GM23338 (cell line): ENCODE results near the gene KRT25. TPM values are rescaled to one million over a fixed set of nuclear protein-coding genes. Genes with fewer than 3 reads are reported as not detected.

ENCODE experiments used
- ATAC-seq: fragments of 200-7000 bp; cut with Tn5 transposase; 3 replicates; pipeline ENCODE4 v1.9.1; 2020
- DNase-seq: peaks from one replicate; pipeline ENCODE4 v3.0.0-alpha.2; 2015; ENCODE audit warnings: low spot score
- H2AFZ ChIP-seq: fragments of 200-600 bp; sonication (generic); 2 replicates; pipeline ENCODE4 v1.8.0; 2016; ENCODE audit warnings: antibody characterized with exemption, mild to moderate bottlenecking, moderate library complexity
- H3F3A ChIP-seq: fragments of 200-600 bp; sonication (generic); replicated peaks from 2 replicates; pipeline ENCODE4 v1.8.0; 2017; ENCODE audit warnings: antibody characterized with exemption, mixed run types, low read depth
- H3K27ac ChIP-seq: fragments of 200-600 bp; sonication (generic); 2 replicates; pipeline ENCODE4 v1.6.1; 2016; ENCODE audit warnings: low read depth
- H3K27me3 ChIP-seq: fragments of 200-600 bp; sonication (generic); 2 replicates; pipeline ENCODE4 v1.8.0; 2016; ENCODE audit warnings: mild to moderate bottlenecking, mixed run types, moderate library complexity; ENCODE audit not compliant: insufficient read depth
- H3K36me3 ChIP-seq: fragments of 200-600 bp; sonication (generic); 2 replicates; pipeline ENCODE4 v1.8.0; 2016; ENCODE audit warnings: mild to moderate bottlenecking; ENCODE audit not compliant: insufficient read depth
- H3K4me1 ChIP-seq: fragments of 200-600 bp; sonication (generic); 2 replicates; pipeline ENCODE4 v1.8.0; 2016; ENCODE audit warnings: mild to moderate bottlenecking, moderate library complexity; ENCODE audit not compliant: insufficient read depth
- H3K4me2 ChIP-seq: fragments of 200-600 bp; sonication (generic); 2 replicates; pipeline ENCODE4 v1.7.1; 2017; ENCODE audit warnings: mixed run types
- H3K4me3 ChIP-seq: fragments of 200-600 bp; sonication (generic); 2 replicates; pipeline ENCODE4 v1.6.1; 2016; ENCODE audit warnings: mixed run types
- H3K79me2 ChIP-seq: fragments of 200-600 bp; sonication (generic); replicated peaks from 2 replicates; pipeline ENCODE4 v1.8.0; 2017; ENCODE audit warnings: mild to moderate bottlenecking; ENCODE audit not compliant: insufficient read depth
- H3K9me2 ChIP-seq: fragments of 200-600 bp; sonication (generic); 2 replicates; pipeline ENCODE4 v1.8.0; 2017; ENCODE audit not compliant: insufficient read depth
- H4K20me1 ChIP-seq: fragments of 200-600 bp; sonication (generic); replicated peaks from 2 replicates; pipeline ENCODE4 v1.8.0; 2017; ENCODE audit warnings: mild to moderate bottlenecking; ENCODE audit not compliant: insufficient read depth
- H3K27ac Mint-ChIP-seq: 2 replicates; pipeline ENCODE4 v1.8.0; 2020; ENCODE audit warnings: inconsistent platforms, mild to moderate bottlenecking, moderate library complexity, mixed read lengths
- H3K27me3 Mint-ChIP-seq: 3 replicates; pipeline ENCODE4 v1.8.0; 2022; ENCODE audit warnings: low read depth, mild to moderate bottlenecking, moderate library complexity, mixed read lengths, inconsistent platforms; ENCODE audit not compliant: insufficient read depth, poor library complexity
- H3K36me3 Mint-ChIP-seq: 3 replicates; pipeline ENCODE4 v1.8.0; 2021; ENCODE audit warnings: low read depth, mild to moderate bottlenecking, inconsistent platforms, moderate library complexity, mixed read lengths
- H3K4me1 Mint-ChIP-seq: 3 replicates; pipeline ENCODE4 v1.8.0; 2020; ENCODE audit warnings: mild to moderate bottlenecking, inconsistent platforms, mixed read lengths
- H3K4me3 Mint-ChIP-seq: 3 replicates; pipeline ENCODE4 v1.8.0; 2021; ENCODE audit warnings: moderate library complexity, mild to moderate bottlenecking, inconsistent platforms, mixed read lengths
- H3K9me3 Mint-ChIP-seq: 3 replicates; pipeline ENCODE4 v1.8.0; 2020; ENCODE audit warnings: moderate library complexity, mild to moderate bottlenecking, inconsistent platforms, mixed read lengths
- CREB1 ChIP-seq: fragments of 250-450 bp; sonication (Bioruptor Pico); IDR thresholded peaks from 2 replicates; pipeline ENCODE4 v1.5.0; 2020; ENCODE audit warnings: low read depth, mild to moderate bottlenecking, moderate library complexity
- ZNF114 ChIP-seq: fragments of 250-450 bp; sonication (Bioruptor Pico); IDR thresholded peaks from 2 replicates; pipeline ENCODE4 v1.5.0; 2020; ENCODE audit warnings: mild to moderate bottlenecking, moderate library complexity
- polyA plus RNA-seq: library from polyadenylated mRNA; unstranded; fragments of >200 nt; fragmentation: Nextera tagmentation; extraction: Ambion mirVana; gene quantifications from 2 replicates; pipeline ENCODE4 v1.2.1, GENCODE V29; 2016
- total RNA-seq: library from RNA; depleted of rRNA; stranded (reverse); fragments of >200 nt; shearing (Covaris generic); gene quantifications from 2 replicates; pipeline ENCODE4 v1.2.3, GENCODE V29; 2014; rRNA removed
- TF ChIP-seq, protein P1 (sequence below), 2 experiments: fragments of 200-600 bp in 1 of 2; sonication (generic) in 1 of 2; conservative IDR thresholded peaks; 2 replicates each; pipeline versions ENCODE4 v1.5.1 to v1.6.1; 2016 to 2017; ENCODE audit warnings: antibody characterized with exemption in 2 of 2, low read depth in 2 of 2, mild to moderate bottlenecking in 2 of 2, moderate library complexity in 1 of 2
- TF ChIP-seq, protein P2 (sequence below): IDR thresholded peaks from 2 replicates; pipeline ENCODE4 v1.6.1; 2016; ENCODE audit warnings: antibody characterized with exemption

KRT25 gene
- total and polyA plus RNA-seq, 2 experiments from 2014 or later, result not detected

DNA sequence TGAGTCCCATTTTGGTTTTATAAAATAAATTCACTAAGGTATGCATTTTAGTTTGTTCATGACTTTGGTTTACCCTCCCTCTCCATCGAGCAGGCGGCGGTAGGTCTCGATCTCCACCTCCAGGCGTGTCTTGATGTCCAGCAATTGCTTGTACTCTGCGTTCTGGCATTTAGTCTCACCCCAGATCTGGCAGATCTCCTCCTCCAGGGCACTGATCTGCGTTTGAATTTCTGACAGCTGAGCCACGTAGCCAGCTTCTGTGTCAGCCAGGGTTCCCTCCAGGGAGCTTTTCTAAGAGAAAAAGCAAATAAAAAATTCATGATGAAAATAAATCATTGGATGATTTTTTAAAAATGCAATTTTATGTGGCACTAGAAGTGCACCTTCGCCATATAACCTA lies 55.8 kb downstream of the KRT25 start:
- DNase-seq, result no peak
- no peaks in the 10 kb centered on the region for H3K27me3 Mint-ChIP-seq
- H3K4me3 Mint-ChIP-seq, result no peak overlapping the region; the same call in 2 of the 3 replicates
- Histone ChIP-seq H3K36me3 (no peaks in the 10 kb centered on the region), H4K20me1 (no peaks in the 10 kb centered on the region), H3K4me2 (no peak overlapping the region), H3F3A (no peaks in the 10 kb centered on the region), H3K79me2 (no peaks in the 10 kb centered on the region), H3K27ac (no peak overlapping the region), H3K27me3 (no peaks in the 10 kb centered on the region), H3K9me2 (no peaks in the 10 kb centered on the region), H3K4me3 (no peak overlapping the region), H3K4me1 (no peaks in the 10 kb centered on the region), H2AFZ (peak overlapping the region; percentile 67)
- TF ChIP-seq CREB1 (CRISPR knock-in tag) (no peak), ZNF114 (CRISPR knock-in tag) (no peak)
- TF ChIP-seq, protein P1, sequence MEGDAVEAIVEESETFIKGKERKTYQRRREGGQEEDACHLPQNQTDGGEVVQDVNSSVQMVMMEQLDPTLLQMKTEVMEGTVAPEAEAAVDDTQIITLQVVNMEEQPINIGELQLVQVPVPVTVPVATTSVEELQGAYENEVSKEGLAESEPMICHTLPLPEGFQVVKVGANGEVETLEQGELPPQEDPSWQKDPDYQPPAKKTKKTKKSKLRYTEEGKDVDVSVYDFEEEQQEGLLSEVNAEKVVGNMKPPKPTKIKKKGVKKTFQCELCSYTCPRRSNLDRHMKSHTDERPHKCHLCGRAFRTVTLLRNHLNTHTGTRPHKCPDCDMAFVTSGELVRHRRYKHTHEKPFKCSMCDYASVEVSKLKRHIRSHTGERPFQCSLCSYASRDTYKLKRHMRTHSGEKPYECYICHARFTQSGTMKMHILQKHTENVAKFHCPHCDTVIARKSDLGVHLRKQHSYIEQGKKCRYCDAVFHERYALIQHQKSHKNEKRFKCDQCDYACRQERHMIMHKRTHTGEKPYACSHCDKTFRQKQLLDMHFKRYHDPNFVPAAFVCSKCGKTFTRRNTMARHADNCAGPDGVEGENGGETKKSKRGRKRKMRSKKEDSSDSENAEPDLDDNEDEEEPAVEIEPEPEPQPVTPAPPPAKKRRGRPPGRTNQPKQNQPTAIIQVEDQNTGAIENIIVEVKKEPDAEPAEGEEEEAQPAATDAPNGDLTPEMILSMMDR (conservative IDR thresholded peaks at IDR 0.05; ENCODE audit: low read depth in 2 of 2), result no peak
- TF ChIP-seq, protein P2, sequence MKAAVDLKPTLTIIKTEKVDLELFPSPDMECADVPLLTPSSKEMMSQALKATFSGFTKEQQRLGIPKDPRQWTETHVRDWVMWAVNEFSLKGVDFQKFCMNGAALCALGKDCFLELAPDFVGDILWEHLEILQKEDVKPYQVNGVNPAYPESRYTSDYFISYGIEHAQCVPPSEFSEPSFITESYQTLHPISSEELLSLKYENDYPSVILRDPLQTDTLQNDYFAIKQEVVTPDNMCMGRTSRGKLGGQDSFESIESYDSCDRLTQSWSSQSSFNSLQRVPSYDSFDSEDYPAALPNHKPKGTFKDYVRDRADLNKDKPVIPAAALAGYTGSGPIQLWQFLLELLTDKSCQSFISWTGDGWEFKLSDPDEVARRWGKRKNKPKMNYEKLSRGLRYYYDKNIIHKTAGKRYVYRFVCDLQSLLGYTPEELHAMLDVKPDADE, result no peak
- no peak for ATAC-seq
- H3K9me3 Mint-ChIP-seq, result no peaks in the 10 kb centered on the region
- no peak overlapping the region for H3K27ac Mint-ChIP-seq
- H3K36me3 Mint-ChIP-seq, result no peaks in the 10 kb centered on the region
- peaks cover 4% of the 10 kb centered on the region; the same call in 1 of the 3 replicates for H3K4me1 Mint-ChIP-seq

Other genes starting within 250 kb of the KRT25 start
- 0.59 TPM in 1 of 2 replicates, not detected in the other for gene CCR7, start 189.9 kb downstream of the KRT25 start, total RNA-seq
- 0.37 and 0.75 TPM in 2 replicates for gene CCR7, start 189.9 kb downstream of the KRT25 start, polyA plus RNA-seq
- gene SMARCE1, start 107.5 kb downstream of the KRT25 start, total RNA-seq, result 77.6 and 101 TPM in 2 replicates
- gene SMARCE1, start 107.5 kb downstream of the KRT25 start, polyA plus RNA-seq, result 230 and 258 TPM in 2 replicates
- gene KRT222, start 90.2 kb downstream of the KRT25 start, total RNA-seq, result 0.12 TPM in 1 of 2 replicates, not detected in the other
- 0.49 TPM in 1 of 2 replicates, not detected in the other for gene KRT222, start 90.2 kb downstream of the KRT25 start, polyA plus RNA-seq
- not detected in 2 replicates for gene KRT24, start 51.6 kb downstream of the KRT25 start, total RNA-seq
- gene KRT24, start 51.6 kb downstream of the KRT25 start, polyA plus RNA-seq, result not detected in 2 replicates
- not detected in 2 replicates for gene KRT26, start 16.9 kb upstream of the KRT25 start, total RNA-seq
- not detected in 2 replicates for gene KRT26, start 16.9 kb upstream of the KRT25 start, polyA plus RNA-seq
- gene KRT27, start 27.2 kb upstream of the KRT25 start, total RNA-seq, result not detected in 2 replicates
- gene KRT27, start 27.2 kb upstream of the KRT25 start, polyA plus RNA-seq, result not detected in 2 replicates
- gene KRT28, start 44.6 kb upstream of the KRT25 start, total RNA-seq, result not detected in 2 replicates
- gene KRT28, start 44.6 kb upstream of the KRT25 start, polyA plus RNA-seq, result not detected in 2 replicates
- 7.8 and 9.6 TPM in 2 replicates for gene KRT10, start 67.3 kb upstream of the KRT25 start, total RNA-seq
- gene KRT10, start 67.3 kb upstream of the KRT25 start, polyA plus RNA-seq, result 117 and 123 TPM in 2 replicates
- gene KRT12, start 111.9 kb upstream of the KRT25 start, total RNA-seq, result not detected in 2 replicates
- not detected in 2 replicates for gene KRT12, start 111.9 kb upstream of the KRT25 start, polyA plus RNA-seq
- not detected in 2 replicates for gene KRT20, start 129.9 kb upstream of the KRT25 start, total RNA-seq
- not detected in 2 replicates for gene KRT20, start 129.9 kb upstream of the KRT25 start, polyA plus RNA-seq
- not detected in 2 replicates for gene KRT23, start 182.3 kb upstream of the KRT25 start, total RNA-seq
- gene KRT23, start 182.3 kb upstream of the KRT25 start, polyA plus RNA-seq, result not detected in 2 replicates
- gene KRT39, start 211.6 kb upstream of the KRT25 start, total RNA-seq, result not detected in 2 replicates
- gene KRT39, start 211.6 kb upstream of the KRT25 start, polyA plus RNA-seq, result not detected in 2 replicates
- not detected in 2 replicates for gene KRT40, start 229.0 kb upstream of the KRT25 start, total RNA-seq
- not detected in 2 replicates for gene KRT40, start 229.0 kb upstream of the KRT25 start, polyA plus RNA-seq
- not detected in 2 replicates for gene KRTAP3-3, start 238.8 kb upstream of the KRT25 start, total RNA-seq
- not detected in 2 replicates for gene KRTAP3-3, start 238.8 kb upstream of the KRT25 start, polyA plus RNA-seq
- not detected in 2 replicates for gene KRTAP3-2, start 244.6 kb upstream of the KRT25 start, total RNA-seq
- not detected in 2 replicates for gene KRTAP3-2, start 244.6 kb upstream of the KRT25 start, polyA plus RNA-seq